GM18499 (cell line): Measurements from ENCODE around the gene C12orf56.
"Not testable (repeated sequence)": the region's sequence is repeated elsewhere in the genome, so short reads cannot be mapped to it uniquely, and the experiment has no call there.

Source experiments
- ATAC-seq: cut with Tn5 transposase; IDR thresholded peaks from one replicate; pipeline ENCODE4 v1.9.1; 2021; ENCODE audit warnings: moderate number of reproducible peaks; ENCODE audit not compliant: insufficient read depth, unreplicated experiment

C12orf56 gene

DNA sequence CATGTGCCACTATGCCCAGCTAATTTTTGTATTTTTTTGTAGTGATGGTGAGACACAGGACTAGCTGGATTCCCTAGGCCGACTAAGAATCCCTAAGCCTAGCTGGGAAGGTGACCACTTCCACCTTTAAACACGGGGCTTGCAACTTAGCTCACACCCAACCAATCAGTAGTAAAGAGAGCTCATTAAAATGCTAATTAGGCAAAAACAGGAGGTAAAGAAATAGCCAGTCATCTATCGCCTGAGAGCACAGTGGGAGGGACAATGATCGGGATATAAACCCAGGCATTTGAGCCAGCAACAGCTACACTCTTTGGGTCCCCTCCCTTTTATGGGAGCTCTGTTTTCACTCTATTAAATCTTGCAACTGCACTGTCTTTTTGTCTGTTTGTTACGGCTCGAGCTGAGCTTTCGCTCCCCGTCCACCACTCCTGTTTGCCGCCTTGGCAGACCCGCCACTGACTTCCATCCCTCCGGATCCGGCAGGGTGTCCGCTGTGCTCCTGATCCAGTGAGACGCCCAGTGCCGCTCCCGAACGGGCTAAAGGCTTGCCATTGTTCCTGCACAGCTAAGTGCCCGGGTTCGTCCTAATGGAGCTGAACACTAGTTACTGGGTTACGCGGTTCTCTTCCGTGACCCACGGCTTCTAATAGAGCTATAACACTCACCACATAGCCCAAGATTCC lies 70.9 kb downstream of the C12orf56 start:
- not testable (repeated sequence) for ATAC-seq

DNA sequence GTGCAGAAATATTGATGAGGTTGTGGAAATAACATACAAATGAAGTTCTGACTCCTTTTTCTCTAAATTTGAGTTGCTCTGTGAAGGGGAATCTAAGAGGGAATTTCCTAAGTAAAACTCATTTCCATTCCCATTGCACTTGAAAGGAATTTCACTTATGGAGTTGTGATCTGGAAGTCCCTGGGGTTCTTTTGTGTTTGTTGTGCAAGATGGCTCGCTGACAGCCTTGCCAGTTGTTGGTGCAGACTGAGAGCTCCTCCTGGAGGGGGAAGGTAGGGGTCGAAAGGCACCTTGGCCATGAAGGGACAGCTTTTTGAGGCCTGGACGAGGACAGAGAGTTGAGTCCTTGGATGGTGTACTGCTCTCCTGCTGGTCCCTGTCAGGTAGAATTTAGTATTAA lies 72.0 kb downstream of the C12orf56 start:
- ATAC-seq: no peak

DNA sequence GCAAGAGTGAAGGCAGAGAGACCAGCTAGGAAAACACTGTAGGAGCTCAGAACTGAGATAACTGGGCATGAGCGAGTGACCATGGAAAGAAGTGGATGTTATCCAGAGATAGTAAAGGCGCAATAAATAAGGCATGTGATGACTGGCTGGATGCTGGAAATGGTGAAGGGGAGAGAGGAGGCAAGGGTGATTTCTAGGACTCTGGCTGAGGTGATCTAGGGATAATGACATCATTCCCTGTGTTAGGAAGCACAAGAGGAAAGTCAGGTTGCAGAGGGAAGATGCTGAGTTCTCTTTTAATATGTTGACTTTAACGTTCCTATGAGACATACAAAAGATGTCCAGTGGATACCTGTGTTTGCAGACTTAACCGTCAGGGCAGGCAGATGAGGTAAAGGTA lies 78.7 kb downstream of the C12orf56 start:
- no peak for ATAC-seq

DNA sequence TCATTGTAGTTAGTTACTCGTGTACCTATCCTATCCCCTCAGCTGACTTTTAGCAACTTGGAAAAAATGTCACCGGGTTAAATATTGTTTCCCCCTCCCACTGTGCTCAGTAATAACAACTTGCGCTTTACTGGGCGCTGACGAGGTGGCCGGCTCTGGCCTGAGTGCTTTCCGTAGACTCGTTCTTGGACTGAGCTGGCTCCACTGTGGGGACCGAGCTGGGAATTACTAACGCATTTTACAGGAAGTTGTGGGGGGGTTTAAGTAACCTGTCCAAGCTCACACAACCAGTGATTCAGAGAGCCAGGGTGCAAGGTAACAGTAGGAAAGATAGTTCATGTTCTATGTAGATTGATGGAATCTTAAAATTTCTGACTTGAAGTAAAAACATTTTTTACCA lies 86.0 kb downstream of the C12orf56 start:
- no peak for ATAC-seq

GRCh38 chr12:64299628-64300027 lies 90.9 kb downstream of the C12orf56 start:
- no peak for ATAC-seq

- ATAC-seq: no peak
Observed at GRCh38 chr12:64296301-64296700, 94.3 kb downstream of the C12orf56 start.

- no peak for ATAC-seq
Observed at GRCh38 chr12:64293654-64294364, 96.7 kb downstream of the C12orf56 start.

DNA sequence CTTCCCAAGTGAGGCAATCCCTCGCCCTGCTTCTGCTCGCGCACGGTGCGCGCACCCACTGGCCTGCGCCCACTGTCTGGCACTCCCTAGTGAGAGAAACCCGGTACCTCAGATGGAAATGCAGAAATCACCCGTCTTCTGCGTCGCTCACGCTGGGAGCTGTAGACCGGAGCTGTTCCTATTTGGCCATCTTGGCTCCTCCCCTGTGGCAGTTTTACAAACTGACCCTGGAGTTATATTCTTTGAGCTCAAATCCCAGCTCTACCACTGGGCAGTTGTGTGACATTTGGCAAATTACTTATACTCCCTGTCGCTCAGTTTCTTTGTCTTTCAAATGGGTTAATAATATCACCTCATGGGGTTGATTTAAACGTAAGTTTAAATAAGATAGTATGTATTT lies 97.4 kb downstream of the C12orf56 start:
- not testable (repeated sequence) for ATAC-seq

- ATAC-seq: no peak
Observed at GRCh38 chr12:64286521-64286920, 104.0 kb downstream of the C12orf56 start.

DNA sequence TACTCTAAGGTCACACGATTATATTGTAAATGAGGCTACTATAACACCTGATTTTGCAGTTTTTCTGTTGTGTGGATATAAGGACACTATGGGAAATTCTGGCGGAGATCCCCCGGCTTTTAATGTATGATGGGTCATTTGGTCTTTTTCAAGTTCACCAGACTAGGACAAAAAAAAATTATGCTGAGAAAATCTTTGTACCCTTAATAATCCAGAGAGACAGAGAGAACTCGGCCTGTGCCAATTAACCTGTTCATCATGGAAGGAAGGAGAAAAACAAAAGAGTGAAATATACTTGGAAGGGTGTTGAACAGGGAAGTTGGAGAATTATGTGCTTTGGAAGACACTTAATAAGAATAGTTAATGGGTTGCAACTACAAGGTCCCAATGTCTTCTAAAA lies 106.3 kb downstream of the C12orf56 start:
- ATAC-seq: no peak

GRCh38 chr12:64278421-64278820 lies 112.1 kb downstream of the C12orf56 start:
- no peak for ATAC-seq

DNA sequence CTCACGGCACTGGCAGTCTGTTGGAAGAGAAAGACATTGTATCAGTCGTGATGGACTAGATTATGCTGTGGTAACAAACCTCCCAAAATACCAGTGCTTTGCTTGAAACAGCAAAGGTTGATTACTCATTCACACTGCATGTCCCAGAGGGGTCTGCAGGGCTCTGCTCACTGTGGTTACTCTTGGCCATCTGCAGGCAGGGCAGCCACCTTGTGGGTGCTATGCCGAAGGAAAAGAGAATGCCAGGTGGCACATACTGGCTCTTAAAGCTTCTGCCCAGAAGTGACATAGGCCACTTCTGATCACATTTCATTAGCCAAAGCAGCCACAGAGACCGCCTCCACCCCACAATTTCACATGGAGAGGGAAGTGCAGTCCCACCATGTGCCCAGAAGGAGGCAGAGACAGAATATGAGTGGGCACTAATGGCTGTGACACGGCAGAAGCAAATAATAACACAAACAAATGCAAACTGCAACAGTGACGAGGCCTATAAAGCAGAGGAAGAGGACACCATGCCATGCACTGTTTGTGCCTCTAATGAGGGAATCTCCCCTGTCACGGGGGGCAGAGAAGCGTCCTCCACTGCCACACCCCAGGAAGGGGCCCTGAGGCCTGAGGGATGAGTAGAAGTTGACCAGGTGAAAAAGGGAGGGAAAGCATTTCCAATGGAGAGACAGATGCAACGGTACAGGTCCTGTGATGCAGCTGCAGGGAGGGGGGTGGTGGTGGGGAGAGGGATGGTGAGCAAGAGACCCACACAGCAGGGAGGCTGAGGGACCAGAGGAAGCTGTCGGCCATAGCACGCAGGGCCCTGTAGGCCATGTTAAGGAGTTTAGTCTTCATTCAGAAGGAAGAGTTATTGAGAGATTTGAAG lies 116.8 kb downstream of the C12orf56 start:
- ATAC-seq: peak; percentile 63

DNA sequence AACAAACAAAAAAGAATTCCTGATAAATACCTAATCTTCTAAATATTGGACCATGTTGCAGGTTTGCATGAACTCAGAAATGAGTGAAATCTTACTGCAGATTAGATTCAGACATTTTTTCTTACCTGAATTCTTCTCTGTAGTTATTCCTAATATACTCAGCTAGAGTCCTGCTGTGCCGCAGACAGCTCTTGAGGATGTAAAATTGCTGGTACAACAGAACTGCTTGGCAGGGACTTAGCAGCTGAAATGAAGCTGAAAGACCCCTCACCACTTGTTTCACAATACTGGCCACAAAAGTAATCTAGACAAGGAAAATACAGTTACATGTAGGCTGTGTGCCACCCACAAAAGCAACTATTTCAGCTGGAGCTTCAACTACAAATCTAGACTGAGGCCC lies 120.1 kb downstream of the C12orf56 start:
- ATAC-seq: no peak

DNA sequence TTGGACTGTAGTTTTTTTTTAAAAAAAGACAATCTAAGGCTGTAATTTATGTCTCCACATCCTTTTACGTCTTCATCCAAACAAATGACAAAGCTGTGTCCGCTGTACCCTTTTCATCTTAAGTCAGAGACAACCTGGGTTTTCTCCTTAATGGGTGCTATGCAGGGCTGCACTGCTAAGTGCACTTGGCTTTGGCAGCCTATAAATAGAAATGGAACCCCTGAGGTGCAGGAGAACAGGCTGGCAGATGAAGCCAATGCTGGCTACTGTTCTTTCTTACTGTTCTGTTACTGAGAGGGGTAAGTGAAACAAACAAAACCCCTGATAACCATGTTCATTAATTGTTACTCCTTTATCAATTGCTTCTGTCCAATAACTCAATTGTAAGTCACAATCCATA lies 121.4 kb downstream of the C12orf56 start:
- ATAC-seq: no peak

- no peak for ATAC-seq
Observed at GRCh38 chr12:64268409-64268808, 122.1 kb downstream of the C12orf56 start.

GRCh38 chr12:64265839-64266238 lies 124.7 kb downstream of the C12orf56 start:
- no peak for ATAC-seq

GRCh38 chr12:64261813-64262212 lies 128.7 kb downstream of the C12orf56 start:
- ATAC-seq: no peak

- ATAC-seq: no peak
Observed at GRCh38 chr12:64258576-64258975, 132.0 kb downstream of the C12orf56 start.

- no peak for ATAC-seq
Observed at GRCh38 chr12:64256166-64256800, 134.3 kb downstream of the C12orf56 start.

DNA sequence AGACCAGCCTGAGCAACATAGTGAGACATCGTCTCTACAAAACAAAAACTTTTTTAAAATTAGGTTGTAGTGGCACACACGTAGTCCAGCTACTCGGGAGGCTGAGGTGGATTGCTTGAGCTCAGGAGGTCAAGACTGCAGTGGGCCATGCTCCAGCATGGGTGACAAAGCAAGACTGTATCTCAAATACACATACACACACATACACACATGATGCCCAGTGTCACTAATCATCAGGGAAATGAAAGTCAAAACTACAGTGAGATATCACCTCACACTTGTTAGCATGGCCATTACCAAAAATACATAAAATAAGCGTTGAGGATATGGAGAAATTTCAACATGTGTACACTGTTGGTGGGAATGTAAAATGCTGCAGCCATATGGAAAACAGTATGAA lies 135.3 kb downstream of the C12orf56 start:
- no peak for ATAC-seq

DNA sequence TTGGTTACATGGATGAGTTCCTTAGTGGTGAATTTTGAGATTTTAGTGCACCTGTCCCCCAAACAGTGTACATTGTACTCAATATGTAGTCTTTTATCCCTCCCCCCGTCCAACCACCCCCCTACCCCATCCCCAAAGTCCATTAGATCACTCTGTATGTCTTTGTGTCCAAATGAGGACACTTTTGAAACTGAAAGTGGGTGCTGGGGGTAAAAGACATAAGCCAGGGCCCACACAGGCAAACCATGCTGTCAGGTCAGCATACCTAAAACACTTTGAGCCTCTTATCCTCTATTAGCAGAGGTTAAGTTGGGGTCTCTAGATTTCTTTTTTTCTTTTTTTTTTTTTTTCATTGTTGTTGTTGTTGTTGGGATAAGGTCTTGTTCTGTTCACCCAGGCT lies 137.2 kb downstream of the C12orf56 start:
- no peak for ATAC-seq
